ENCODE measurements around the gene THBS3.
"Not testable (repeated sequence)": the region's sequence is repeated elsewhere in the genome, so short reads cannot be mapped to it uniquely, and the experiment has no call there.

Gene THBS3

GRCh38 chr1:155219592-155220031 is 11.9 kb upstream of the THBS3 start:
- no peak for TF ChIP-seq CTCF (conservative IDR thresholded peaks at IDR 0.05; ENCODE audit: low read length)
- DNase-seq (ENCODE audit: low read depth), result peak; percentile 25

GRCh38 chr1:155218854-155219591 is 11.3 kb upstream of the THBS3 start:
- H3K4me3 ChIP-seq (ENCODE audit: low read length), result no peak overlapping the region
- no peak for TF ChIP-seq CTCF (conservative IDR thresholded peaks at IDR 0.05; ENCODE audit: low read length)
- peak; percentile 51 for DNase-seq (ENCODE audit: low read depth)

More at GRCh38 chr1:155219592-155220031, 11.9 kb upstream of the THBS3 start:
- H3K4me3 ChIP-seq (ENCODE audit: low read length), result no peak overlapping the region

- H3K4me3 ChIP-seq (ENCODE audit: low read length); DNase-seq (ENCODE audit: low read depth): not testable (repeated sequence)
Observed at GRCh38 chr1:155214702-155215101, 7.0 kb upstream of the THBS3 start.

GRCh38 chr1:155212051-155212440 is 4.3 kb upstream of the THBS3 start:
- DNase-seq (ENCODE audit: low read depth); H3K4me3 ChIP-seq (ENCODE audit: low read length): not testable (repeated sequence)

GRCh38 chr1:155211381-155212050 is 3.8 kb upstream of the THBS3 start:
- H3K4me3 ChIP-seq (ENCODE audit: low read length); DNase-seq (ENCODE audit: low read depth): not testable (repeated sequence)

GRCh38 chr1:155210314-155211104 is 2.8 kb upstream of the THBS3 start:
- TF ChIP-seq CTCF (conservative IDR thresholded peaks at IDR 0.05; ENCODE audit: low read length), result no peak
- no peak for DNase-seq (ENCODE audit: low read depth)
- no peak overlapping the region for H3K4me3 ChIP-seq (ENCODE audit: low read length)

GRCh38 chr1:155209312-155209721 is 1.6 kb upstream of the THBS3 start:
- peak overlapping the region; percentile 100 for H3K4me3 ChIP-seq (ENCODE audit: low read length)
- DNase-seq (ENCODE audit: low read depth), result no peak
- TF ChIP-seq CTCF (conservative IDR thresholded peaks at IDR 0.05; ENCODE audit: low read length), result no peak

GRCh38 chr1:155208541-155209311 is 1.0 kb upstream of the THBS3 start, which contains the start of gene MTX1:
Gene MTX1 (plus strand): TSS chr1:155208695. CDS start chr1:155208805, 110 bp downstream.
- TF ChIP-seq CTCF (conservative IDR thresholded peaks at IDR 0.05; ENCODE audit: low read length), result no peak
- peak; percentile 87 for DNase-seq (ENCODE audit: low read depth)
- H3K4me3 ChIP-seq (ENCODE audit: low read length), result peak within 1 kb of the TSS; percentile 100
